Sigmoid colon (tissue), 7 donors: ENCODE data around the gene FMN2. TPM values are rescaled to one million over a fixed set of nuclear protein-coding genes. Genes with fewer than 3 reads are reported as not detected.

Source experiments
- DNase-seq: peaks from one replicate; pipeline ENCODE4 v3.0.0-alpha.2; 2019
- H3K27ac ChIP-seq, 4 donors: fragments of 200-600 bp; sonication (generic); one replicate each; pipeline ENCODE4 v1.5.1; 2016 to 2019; ENCODE audit warnings: mild to moderate bottlenecking in 1 of 4
- H3K27me3 ChIP-seq, 3 donors: fragments of 200-600 bp; sonication (generic); one replicate each; pipeline ENCODE4 v1.5.1; 2019; ENCODE audit warnings: mild to moderate bottlenecking in 1 of 3
- H3K36me3 ChIP-seq, 4 donors: fragments of 200-600 bp; sonication (generic); one replicate each; pipeline ENCODE4 v1.5.1; 2016 to 2019
- H3K4me1 ChIP-seq, 4 donors: fragments of 200-600 bp; sonication (generic); one replicate each; pipeline ENCODE4 v1.5.1; 2017 to 2019
- H3K4me3 ChIP-seq, 4 donors: fragments of 200-600 bp; sonication (generic); one replicate each; pipeline ENCODE4 v1.5.1; 2017 to 2019; ENCODE audit warnings: mild to moderate bottlenecking in 2 of 4, moderate library complexity in 1 of 4
- H3K9me3 ChIP-seq, 4 donors: fragments of 200-600 bp in 3 of 4; sonication (generic) in 3 of 4; one replicate each; pipeline versions ENCODE4 v1.5.1 to v1.6.1; 2013 to 2019
- CTCF ChIP-seq, 4 experiments: fragments of 450-650 bp in 3 of 4; fragments of 200-600 bp in 1 of 4; IDR thresholded peaks; one replicate each; pipeline ENCODE4 v1.5.1; 2016 to 2019; ENCODE audit warnings: antibody characterized with exemption in 4 of 4, mild to moderate bottlenecking in 3 of 4, moderate library complexity in 2 of 4
- EP300 ChIP-seq, 4 donors: sonication (generic); formaldehyde crosslinking; IDR thresholded peaks; one replicate each; pipeline ENCODE4 v1.6.1; 2017; ENCODE audit warnings: antibody characterized with exemption in 4 of 4
- POLR2A ChIP-seq, 2 donors: fragments of 450-650 bp; IDR thresholded peaks; one replicate each; pipeline ENCODE4 v1.6.1; 2016; ENCODE audit warnings: antibody characterized with exemption in 2 of 2, mild to moderate bottlenecking in 2 of 2, moderate library complexity in 2 of 2
- POLR2AphosphoS5 ChIP-seq, 4 donors: sonication (generic); formaldehyde crosslinking; IDR thresholded peaks; one replicate each; pipeline ENCODE4 v1.6.1; 2017; ENCODE audit warnings: antibody characterized with exemption in 4 of 4
- WGBS, 2 donors: extraction: QIAGEN DNeasy Blood & Tissue Kit; methylation state at CpG; one replicate each; pipeline ENCODE4 v1.1.7; 2013; 5-methylcytosine and 5-hydroxymethylcytosine counted together
- intact Hi-C: fragments of 100-400 bp; cut with DNase I; formaldehyde crosslinking; loops from one replicate; pipeline ENCODE4 v1.15.1; 2023
- polyA plus RNA-seq, 3 donors: library from polyadenylated mRNA; stranded (reverse); fragments of 200-250 nt; gene quantifications; one replicate each; pipeline ENCODE4 v1.2.3, GENCODE V29; 2013
- total RNA-seq, 4 donors: library from RNA; depleted of rRNA; stranded (reverse); fragments of >200 nt; gene quantifications; one replicate each; pipeline ENCODE4 v1.1.0, GENCODE V29; 2016
- donor health status: healthy with polysubstance abuse.
- donor health status: Bipolar disorder and iron deficiency.
- donor health status: healthy.

The FMN2 gene
- total and polyA plus RNA-seq, 7 donors = 1.5 to 16.9 (median 10.3) TPM

GRCh38 chr1:240100371-240100934, 8.8 kb downstream of the FMN2 start:
- intact Hi-C loops = no loop called here
- H3K27me3 ChIP-seq = no peaks in the 10 kb centered on the region
- no peak for TF ChIP-seq CTCF (IDR thresholded peaks at IDR 0.05)
- no peak for TF ChIP-seq POLR2AphosphoS5 (IDR thresholded peaks at IDR 0.05)
- no peak for TF ChIP-seq EP300 (IDR thresholded peaks at IDR 0.05)
- TF ChIP-seq POLR2A (IDR thresholded peaks at IDR 0.05) = no peak
- H3K27ac ChIP-seq = peak overlapping the region in 3 of 4 donors; percentile 55 to 85 (median 79)
- peaks cover 0 to 59% (median 34%) of the 10 kb centered on the region in 4 donors for H3K4me1 ChIP-seq
- DNase-seq = no peak
- no peak overlapping the region for H3K4me3 ChIP-seq
- no peaks in the 10 kb centered on the region for H3K9me3 ChIP-seq
- 84 to 87% methylated on average over 1 of the region's 1 CpG for WGBS, 2 donors
- H3K36me3 ChIP-seq = no peaks in the 10 kb centered on the region

GRCh38 chr1:240101306-240101705, 9.6 kb downstream of the FMN2 start:
- no peak for DNase-seq
- peak overlapping the region in 3 of 4 donors; percentile 55 to 85 (median 79) for H3K27ac ChIP-seq
- no peaks in the 10 kb centered on the region for H3K36me3 ChIP-seq
- no peaks in the 10 kb centered on the region for H3K27me3 ChIP-seq
- H3K9me3 ChIP-seq = no peaks in the 10 kb centered on the region
- no peak overlapping the region for H3K4me3 ChIP-seq
- intact Hi-C loops = no loop called here
- TF ChIP-seq POLR2A (IDR thresholded peaks at IDR 0.05) (no peak), POLR2AphosphoS5 (IDR thresholded peaks at IDR 0.05) (no peak), CTCF (IDR thresholded peaks at IDR 0.05) (no peak), EP300 (IDR thresholded peaks at IDR 0.05) (no peak)
- 87 to 93% methylated on average over 7 of the region's 7 CpGs for WGBS, 2 donors
- peaks cover 0 to 51% (median 32%) of the 10 kb centered on the region in 4 donors for H3K4me1 ChIP-seq

- Histone ChIP-seq H3K27ac (peak overlapping the region in 3 of 4 donors; percentile 55 to 85 (median 79)), H3K27me3 (no peaks in the 10 kb centered on the region), H3K4me1 (peaks cover 0 to 50% (median 34%) of the 10 kb centered on the region in 4 donors), H3K9me3 (no peaks in the 10 kb centered on the region), H3K36me3 (no peaks in the 10 kb centered on the region), H3K4me3 (no peak overlapping the region)
- 92 to 94% methylated on average over 3 of the region's 3 CpGs for WGBS, 2 donors
- DNase-seq = no peak
- TF ChIP-seq POLR2AphosphoS5 (IDR thresholded peaks at IDR 0.05) (no peak), EP300 (IDR thresholded peaks at IDR 0.05) (no peak), POLR2A (IDR thresholded peaks at IDR 0.05) (no peak), CTCF (IDR thresholded peaks at IDR 0.05) (no peak)
- intact Hi-C loops = no loop called here
These were observed 10.1 kb downstream of the FMN2 start for GRCh38 chr1:240101737-240102136.

GRCh38 chr1:240104672-240105071, 13.0 kb downstream of the FMN2 start:
- Histone ChIP-seq H3K27me3 (no peaks in the 10 kb centered on the region), H3K9me3 (no peaks in the 10 kb centered on the region), H3K4me3 (no peak overlapping the region), H3K36me3 (no peaks in the 10 kb centered on the region), H3K27ac (peak overlapping the region in 1 of 4 donors; percentile 34), H3K4me1 (peaks cover 0 to 62% (median 24%) of the 10 kb centered on the region in 4 donors)
- 87% methylated on average over 2 of the region's 2 CpGs for WGBS, 2 donors
- no peak for DNase-seq
- intact Hi-C loops = no loop called here
- no peak for TF ChIP-seq EP300 (IDR thresholded peaks at IDR 0.05)
- TF ChIP-seq CTCF (IDR thresholded peaks at IDR 0.05) = no peak
- no peak for TF ChIP-seq POLR2A (IDR thresholded peaks at IDR 0.05)
- no peak for TF ChIP-seq POLR2AphosphoS5 (IDR thresholded peaks at IDR 0.05)
